HUES48 (cell line): Measurements from ENCODE around the gene SV2C.

Source experiments
- H3K27ac ChIP-seq: one replicate; pipeline ENCODE4 v1.7.0; 2013; ENCODE audit warnings: low read depth, low read length, inconsistent platforms
- H3K27me3 ChIP-seq: 2 replicates; pipeline ENCODE4 v1.6.1; 2013; ENCODE audit warnings: mild to moderate bottlenecking, low read length; ENCODE audit not compliant: control insufficient read depth, insufficient read depth
- H3K36me3 ChIP-seq: 2 replicates; pipeline ENCODE4 v1.6.1; 2013; ENCODE audit warnings: low read length; ENCODE audit not compliant: control insufficient read depth, insufficient read depth
- H3K4me1 ChIP-seq: 2 replicates; pipeline ENCODE4 v1.6.1; 2013; ENCODE audit warnings: mild to moderate bottlenecking, low read length; ENCODE audit not compliant: control insufficient read depth, insufficient read depth
- H3K4me3 ChIP-seq: 2 replicates; pipeline ENCODE4 v1.5.1; 2013; ENCODE audit warnings: mild to moderate bottlenecking, low read depth, low read length
- H3K9ac ChIP-seq: 2 replicates; pipeline ENCODE4 v1.6.1; 2013; ENCODE audit warnings: mild to moderate bottlenecking, low read depth, low read length, moderate library complexity
- H3K9me3 ChIP-seq: 2 replicates; pipeline ENCODE4 v1.6.1; 2013; ENCODE audit warnings: low read length; ENCODE audit not compliant: control insufficient read depth, insufficient read depth

Gene SV2C

GRCh38 chr5:76207120-76207519, 123.9 kb downstream of the SV2C start:
- peaks cover 9% of the 10 kb centered on the region; the same call in 1 of the 2 replicates for H3K9me3 ChIP-seq
- peaks cover 3% of the 10 kb centered on the region; the same call in 1 of the 2 replicates for H3K4me1 ChIP-seq
- H3K36me3 ChIP-seq = no peaks in the 10 kb centered on the region
- no peak overlapping the region for H3K27ac ChIP-seq
- no peaks in the 10 kb centered on the region for H3K27me3 ChIP-seq
- H3K9ac ChIP-seq = no peak overlapping the region
- H3K4me3 ChIP-seq = no peak overlapping the region

DNA sequence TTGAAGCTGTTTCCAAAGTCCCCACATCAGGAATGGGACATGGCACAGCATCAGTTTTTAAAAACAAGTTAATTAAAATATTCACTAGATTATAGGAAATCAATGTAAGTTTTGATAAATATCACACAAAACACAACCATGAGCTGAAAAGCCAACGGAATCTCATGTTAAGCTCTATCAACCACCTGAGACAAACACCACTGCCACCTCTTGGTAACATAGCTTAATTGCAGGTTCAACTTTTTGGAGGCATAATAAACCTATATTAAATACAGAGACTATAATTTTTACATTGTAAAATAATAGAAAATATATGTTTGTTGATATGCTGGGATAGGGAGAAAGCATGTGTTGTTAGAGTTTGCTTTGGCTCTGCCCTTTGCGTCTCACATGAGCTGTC, 126.1 kb downstream of the SV2C start:
- H3K9ac ChIP-seq = no peak overlapping the region
- H3K27me3 ChIP-seq = no peaks in the 10 kb centered on the region
- no peak overlapping the region for H3K27ac ChIP-seq
- no peak overlapping the region for H3K4me3 ChIP-seq
- H3K36me3 ChIP-seq = no peaks in the 10 kb centered on the region
- peaks cover 9% of the 10 kb centered on the region; the same call in 1 of the 2 replicates for H3K9me3 ChIP-seq
- peaks cover 3% of the 10 kb centered on the region; the same call in 1 of the 2 replicates for H3K4me1 ChIP-seq

DNA sequence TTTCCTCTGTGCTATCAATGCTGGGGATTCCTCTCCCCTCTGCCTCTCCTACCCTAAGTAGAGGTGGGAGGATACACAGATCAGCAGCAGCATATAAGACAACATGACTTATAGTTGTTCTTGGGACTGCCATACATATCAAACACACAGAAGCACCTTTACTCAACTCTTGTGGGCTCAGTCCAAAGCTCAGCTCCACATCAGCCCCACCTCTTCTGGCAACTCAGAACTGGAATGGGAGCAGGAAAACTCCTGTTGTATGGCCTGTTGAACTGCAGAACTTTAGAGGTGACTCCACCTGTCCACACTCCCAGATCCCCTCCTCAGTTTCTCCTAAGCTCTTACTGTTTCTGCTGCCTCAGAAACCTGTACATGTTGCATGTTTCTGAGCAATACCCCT, 127.8 kb downstream of the SV2C start:
- H3K36me3 ChIP-seq = no peaks in the 10 kb centered on the region
- no peak overlapping the region for H3K4me3 ChIP-seq
- no peaks in the 10 kb centered on the region for H3K27me3 ChIP-seq
- no peak overlapping the region for H3K27ac ChIP-seq
- no peaks in the 10 kb centered on the region for H3K4me1 ChIP-seq
- peaks cover 9% of the 10 kb centered on the region; the same call in 1 of the 2 replicates for H3K9me3 ChIP-seq
- no peak overlapping the region for H3K9ac ChIP-seq

DNA sequence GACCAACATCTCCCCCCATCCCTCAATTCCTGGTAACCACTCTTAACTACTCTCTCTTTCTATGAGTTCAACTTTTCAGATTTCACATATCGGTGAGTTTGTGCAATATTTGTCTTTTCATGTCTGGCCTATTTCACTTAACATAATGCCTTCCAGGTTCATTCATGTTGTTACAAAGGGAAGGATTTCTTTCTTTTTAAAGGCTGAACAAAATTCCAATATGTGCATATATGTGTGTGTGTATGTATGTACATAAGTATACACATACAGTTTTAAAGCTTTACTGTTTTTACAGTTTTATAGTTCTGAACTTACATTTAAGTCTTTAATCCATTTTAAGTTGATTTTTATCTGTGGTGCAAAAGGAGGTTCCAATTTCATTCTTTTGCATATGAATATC, 130.7 kb downstream of the SV2C start:
- H3K9ac ChIP-seq = no peak overlapping the region
- no peak overlapping the region for H3K4me3 ChIP-seq
- peaks cover 9% of the 10 kb centered on the region; the same call in 1 of the 2 replicates for H3K9me3 ChIP-seq

DNA sequence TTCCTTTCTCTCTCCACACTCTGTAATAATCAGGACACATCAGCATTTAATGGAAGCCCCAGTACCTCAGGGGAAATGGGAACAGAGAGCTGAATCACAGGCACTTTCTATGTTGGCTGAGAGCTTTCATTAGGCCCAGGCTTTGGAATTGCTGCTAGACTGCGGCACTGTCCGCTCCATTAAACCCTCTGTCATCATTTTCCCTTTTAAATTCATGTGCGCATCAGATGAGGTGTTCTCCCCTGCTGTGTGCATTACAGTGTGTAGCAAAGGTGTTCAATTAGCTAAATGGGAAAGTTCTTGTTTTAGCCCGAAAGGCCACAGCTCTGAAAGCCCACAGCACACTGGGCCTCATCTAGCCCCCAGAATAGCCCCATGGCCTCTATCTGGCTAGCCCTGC, 133.6 kb downstream of the SV2C start:
- H3K27me3 ChIP-seq = no peaks in the 10 kb centered on the region
- H3K36me3 ChIP-seq = no peaks in the 10 kb centered on the region
- H3K4me1 ChIP-seq = no peaks in the 10 kb centered on the region
- H3K9me3 ChIP-seq = no peaks in the 10 kb centered on the region
- H3K27ac ChIP-seq = no peak overlapping the region
- H3K9ac ChIP-seq = no peak overlapping the region
- H3K4me3 ChIP-seq = no peak overlapping the region

More for the DNA sequence above, 130.7 kb downstream of the SV2C start:
- Histone ChIP-seq H3K4me1 (no peaks in the 10 kb centered on the region), H3K27me3 (no peaks in the 10 kb centered on the region), H3K36me3 (no peaks in the 10 kb centered on the region), H3K27ac (no peak overlapping the region)

DNA sequence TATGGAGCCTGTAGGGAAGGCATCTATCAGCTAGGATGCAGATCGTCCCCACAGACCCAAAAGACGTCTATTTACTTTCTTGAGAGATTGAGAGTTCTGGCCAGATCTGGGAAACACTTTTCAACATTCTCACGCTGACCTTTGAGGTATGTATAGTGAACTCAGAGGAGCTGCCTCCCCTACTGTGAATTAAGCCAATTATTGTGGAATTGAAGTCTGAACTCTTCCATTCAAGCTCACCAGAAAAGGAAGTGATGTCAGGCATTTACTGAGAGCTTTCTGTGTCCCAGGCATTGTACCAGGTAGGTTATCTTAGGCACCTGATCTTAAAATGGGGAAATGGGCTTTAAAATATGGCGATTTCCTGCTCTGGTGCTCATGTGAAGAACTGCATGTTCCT, 136.5 kb downstream of the SV2C start:
- H3K27me3 ChIP-seq = no peaks in the 10 kb centered on the region
- H3K36me3 ChIP-seq = no peaks in the 10 kb centered on the region
- H3K9ac ChIP-seq = no peak overlapping the region
- H3K4me3 ChIP-seq = no peak overlapping the region
- H3K9me3 ChIP-seq = no peaks in the 10 kb centered on the region
- no peak overlapping the region for H3K27ac ChIP-seq
- no peaks in the 10 kb centered on the region for H3K4me1 ChIP-seq

DNA sequence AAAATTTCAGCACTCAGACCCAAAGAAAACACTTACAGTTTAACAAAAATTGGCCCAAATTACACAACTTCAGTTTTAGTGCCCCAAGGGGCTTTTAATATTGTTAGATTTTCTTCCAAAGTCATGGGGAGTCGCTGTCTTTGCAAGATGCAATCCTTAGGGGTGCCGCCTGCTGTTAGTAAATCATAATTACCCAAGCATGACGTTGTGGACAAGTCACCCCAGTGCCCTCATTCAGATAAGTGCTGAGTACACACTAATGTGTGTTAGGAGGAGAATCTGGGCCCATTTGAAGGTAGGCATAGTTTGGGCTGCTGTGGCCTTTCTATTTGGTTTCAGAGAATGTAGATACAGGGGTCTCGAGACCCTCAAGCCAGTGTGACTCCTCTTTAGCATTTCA, 138.1 kb downstream of the SV2C start:
- no peaks in the 10 kb centered on the region for H3K36me3 ChIP-seq
- no peak overlapping the region for H3K9ac ChIP-seq
- H3K4me3 ChIP-seq = no peak overlapping the region
- no peaks in the 10 kb centered on the region for H3K9me3 ChIP-seq
- no peaks in the 10 kb centered on the region for H3K27me3 ChIP-seq
- H3K4me1 ChIP-seq = no peaks in the 10 kb centered on the region
- no peak overlapping the region for H3K27ac ChIP-seq

DNA sequence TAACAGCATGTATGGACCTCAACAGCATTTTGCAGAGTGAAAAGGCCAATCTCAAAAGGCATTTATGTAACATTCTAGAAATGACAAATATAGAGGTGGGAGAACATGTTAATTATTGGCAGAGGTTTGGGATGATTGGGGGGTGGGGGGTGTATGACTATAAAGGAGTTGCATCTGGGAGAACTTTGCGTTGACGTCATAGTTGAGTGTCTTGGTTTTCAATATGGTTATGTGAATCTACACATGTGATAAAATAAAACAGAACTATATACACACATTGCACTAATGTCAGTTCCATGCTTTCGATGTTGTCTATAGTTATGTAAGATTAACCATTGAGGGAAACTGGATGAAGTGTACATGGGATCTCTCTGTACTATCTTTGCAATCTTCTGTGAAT, 139.1 kb downstream of the SV2C start:
- H3K9ac ChIP-seq = no peak overlapping the region
- no peaks in the 10 kb centered on the region for H3K9me3 ChIP-seq
- H3K4me3 ChIP-seq = no peak overlapping the region
- no peak overlapping the region for H3K27ac ChIP-seq
- H3K27me3 ChIP-seq = no peaks in the 10 kb centered on the region
- no peaks in the 10 kb centered on the region for H3K4me1 ChIP-seq
- no peaks in the 10 kb centered on the region for H3K36me3 ChIP-seq

- Histone ChIP-seq H3K4me1 (peaks cover 6% of the 10 kb centered on the region; the same call in 1 of the 2 replicates), H3K27ac (no peak overlapping the region), H3K27me3 (no peaks in the 10 kb centered on the region), H3K4me3 (no peak overlapping the region), H3K9me3 (no peaks in the 10 kb centered on the region), H3K36me3 (no peaks in the 10 kb centered on the region), H3K9ac (no peak overlapping the region)
These were observed 140.5 kb downstream of the SV2C start for GRCh38 chr5:76223696-76224095.

DNA sequence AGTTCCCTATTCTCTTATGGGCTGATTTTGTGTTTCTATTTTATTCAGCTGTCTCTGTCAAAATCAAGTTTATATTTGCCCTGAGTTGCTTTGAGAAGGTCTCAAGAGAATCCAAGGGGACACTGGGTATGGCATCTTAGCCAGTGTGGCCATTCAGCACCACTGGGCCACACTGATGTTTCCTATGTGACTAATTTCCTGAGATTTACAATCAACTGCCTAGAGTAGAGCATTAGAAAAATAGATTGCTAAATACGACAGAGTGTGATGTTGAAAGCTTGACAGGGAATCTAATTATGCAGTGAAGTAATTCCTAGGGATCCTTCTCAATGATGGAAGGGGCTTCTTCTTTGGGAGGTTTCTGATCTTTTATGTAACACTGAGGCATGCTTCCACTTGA, 141.7 kb downstream of the SV2C start:
- H3K4me3 ChIP-seq = no peak overlapping the region
- H3K9ac ChIP-seq = no peak overlapping the region
- no peaks in the 10 kb centered on the region for H3K27me3 ChIP-seq
- no peaks in the 10 kb centered on the region for H3K36me3 ChIP-seq
- no peaks in the 10 kb centered on the region for H3K9me3 ChIP-seq
- no peak overlapping the region for H3K27ac ChIP-seq
- H3K4me1 ChIP-seq = peaks cover 6% of the 10 kb centered on the region

DNA sequence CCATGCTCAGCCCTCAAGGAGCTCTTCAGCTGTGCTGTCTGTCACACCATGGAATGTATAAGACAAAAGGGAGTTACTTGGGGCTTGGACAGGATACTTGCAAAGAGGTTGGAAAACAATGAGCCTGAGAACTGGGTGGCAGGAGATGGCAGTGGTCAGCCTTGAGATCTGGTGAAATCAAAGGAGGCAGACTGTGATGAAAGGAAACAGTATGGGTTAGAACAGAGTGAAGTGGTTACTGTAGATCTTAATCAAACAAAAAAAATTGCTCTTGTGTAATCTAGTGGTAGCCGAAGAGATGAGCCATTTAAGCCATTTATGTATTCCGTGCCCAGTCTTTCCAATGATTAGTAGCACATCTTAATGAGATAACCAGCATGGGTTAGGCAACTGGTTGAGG, 142.2 kb downstream of the SV2C start:
- Histone ChIP-seq H3K27me3 (no peaks in the 10 kb centered on the region), H3K27ac (no peak overlapping the region), H3K4me1 (peaks cover 6% of the 10 kb centered on the region), H3K9ac (no peak overlapping the region), H3K4me3 (no peak overlapping the region), H3K36me3 (no peaks in the 10 kb centered on the region), H3K9me3 (no peaks in the 10 kb centered on the region)

GRCh38 chr5:76229900-76230299, 146.7 kb downstream of the SV2C start:
- H3K36me3 ChIP-seq = no peaks in the 10 kb centered on the region
- no peaks in the 10 kb centered on the region for H3K27me3 ChIP-seq
- H3K9ac ChIP-seq = no peak overlapping the region
- H3K4me3 ChIP-seq = no peak overlapping the region
- H3K9me3 ChIP-seq = no peaks in the 10 kb centered on the region
- H3K27ac ChIP-seq = no peak overlapping the region
- peaks cover 6% of the 10 kb centered on the region for H3K4me1 ChIP-seq
